HK-2 (cell line): ENCODE results near the gene HAPLN3.

Experiments used
- DNase-seq: peaks from one replicate; pipeline ENCODE4 v3.0.0-alpha.2; 2018; ENCODE audit not compliant: unreplicated experiment

The HAPLN3 gene

DNA sequence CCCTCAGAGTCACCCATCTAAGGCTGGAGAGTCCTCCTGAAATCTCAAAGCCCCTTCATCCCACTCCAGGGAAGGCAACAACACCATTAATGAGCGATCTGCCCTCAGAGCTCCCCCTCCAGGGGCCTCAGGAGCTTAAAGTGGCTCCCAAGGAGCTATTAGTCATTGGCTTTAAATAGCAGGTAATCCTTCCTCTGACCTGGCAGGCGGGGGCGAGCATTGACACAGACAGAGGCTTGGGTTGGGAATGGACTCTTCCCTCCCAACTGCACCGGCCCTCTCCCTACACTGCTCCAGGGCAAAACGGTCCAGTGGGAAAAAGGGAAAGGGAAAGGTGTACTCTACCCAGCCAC is 16.4 kb upstream of the HAPLN3 start:
- peak; percentile 46 for DNase-seq

- no peak for DNase-seq
Measured at GRCh38 chr15:88909956-88910831, 14.8 kb upstream of the HAPLN3 start.

DNA sequence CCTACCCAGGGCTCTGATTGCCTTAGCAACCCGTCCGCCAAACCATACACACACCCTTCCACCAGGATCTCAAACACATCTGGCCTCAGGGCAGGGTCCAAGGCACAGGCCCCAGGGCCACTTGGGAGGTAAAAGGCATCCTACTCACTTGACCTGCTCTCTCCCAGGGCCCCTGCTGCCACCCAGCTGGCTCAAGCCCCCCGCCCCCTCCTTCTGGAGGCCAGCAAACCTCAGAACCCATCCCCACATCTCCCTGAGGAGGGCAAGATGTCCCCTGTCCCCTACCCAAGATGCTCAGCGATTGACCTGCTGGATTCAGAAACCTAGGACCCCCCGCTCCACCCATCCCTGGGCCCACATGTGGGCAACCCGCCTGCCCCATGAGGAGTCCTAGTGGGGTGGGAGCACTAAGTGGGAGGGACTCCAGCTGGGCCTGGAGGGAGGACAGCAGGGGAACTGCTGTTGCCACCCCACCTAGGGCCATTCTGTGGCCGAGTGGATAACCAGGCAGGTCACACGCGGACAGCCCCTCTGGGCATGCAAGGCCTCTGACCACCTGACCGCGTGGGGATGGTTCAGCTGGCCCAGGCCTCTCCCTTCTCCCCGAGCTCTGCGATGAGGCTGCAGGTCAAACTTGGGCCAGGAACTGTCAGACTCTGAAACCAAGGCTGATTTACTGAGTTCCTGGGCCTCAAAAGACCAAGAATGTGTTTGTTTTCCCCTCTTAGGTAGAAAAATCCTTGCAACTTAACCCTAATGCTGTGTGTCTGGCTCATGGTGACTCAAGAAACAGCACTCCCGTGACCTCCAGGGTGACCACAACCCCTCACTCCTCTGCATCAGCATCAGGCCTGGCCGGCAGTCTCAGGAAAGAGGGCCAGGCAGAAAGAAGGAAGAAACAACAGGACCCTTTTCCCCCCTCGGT is 13.6 kb upstream of the HAPLN3 start:
- no peak for DNase-seq

- DNase-seq = no peak
Measured at GRCh38 chr15:88908123-88908522, 12.8 kb upstream of the HAPLN3 start.

GRCh38 chr15:88907111-88907510 is 11.8 kb upstream of the HAPLN3 start:
- no peak for DNase-seq

DNA sequence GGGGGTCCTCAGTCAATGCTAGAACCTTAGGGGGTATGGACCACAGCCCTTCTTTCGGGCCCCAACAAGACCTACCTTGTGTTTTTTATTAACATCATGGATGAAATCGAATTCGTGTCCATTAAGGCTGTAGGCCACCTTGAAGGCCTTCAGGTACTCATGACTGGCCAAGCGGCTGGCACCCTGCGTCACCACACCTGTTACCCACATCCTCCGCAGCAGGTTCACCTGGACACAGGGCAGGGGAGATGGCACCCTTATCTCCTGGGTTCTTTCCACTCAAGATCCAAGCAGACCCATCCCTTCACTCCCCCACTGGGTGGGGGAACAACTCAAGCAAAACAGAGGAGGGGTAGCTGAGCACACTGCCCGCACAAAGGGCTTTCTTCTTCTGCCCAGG is 11.2 kb upstream of the HAPLN3 start:
- DNase-seq = no peak

DNA sequence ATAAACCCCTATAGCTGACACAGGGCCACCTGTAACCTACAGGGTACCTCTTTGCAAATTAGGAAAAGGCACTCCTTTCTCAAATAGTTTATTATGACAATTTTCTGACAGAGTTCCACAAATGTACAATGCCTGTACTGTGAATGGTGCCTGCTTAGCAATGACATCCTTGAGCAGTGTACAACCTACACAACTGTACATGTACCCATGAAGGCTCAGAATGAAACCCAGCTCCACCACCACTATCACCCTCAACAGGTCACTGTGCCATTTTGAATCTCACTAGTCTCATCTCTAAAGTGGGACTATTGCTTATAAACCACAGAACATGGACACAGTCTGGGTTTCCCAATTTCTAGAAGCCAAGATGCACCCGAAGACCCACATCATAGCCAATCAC is 10.8 kb upstream of the HAPLN3 start:
- no peak for DNase-seq

DNA sequence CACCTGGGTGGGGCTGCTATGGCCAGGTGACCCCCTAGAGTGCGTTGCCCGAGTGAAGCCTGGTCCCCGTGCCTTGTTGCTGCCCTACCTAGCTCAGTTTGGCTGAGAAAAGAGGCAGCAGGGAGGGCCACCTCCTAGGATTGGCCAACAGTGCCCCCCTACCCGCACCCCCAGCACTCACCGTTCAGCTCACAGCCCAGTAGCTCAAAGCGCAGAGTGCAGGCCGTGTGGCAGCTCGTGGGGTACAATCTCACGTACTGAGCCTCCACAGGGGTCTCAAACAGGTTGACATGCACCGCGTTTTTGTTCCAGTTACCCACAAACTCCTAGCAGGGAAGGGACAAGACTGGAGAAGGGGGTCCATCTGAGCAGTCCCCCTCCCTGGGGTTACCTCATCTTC is 10.2 kb upstream of the HAPLN3 start:
- DNase-seq = no peak

- DNase-seq = peak; percentile 68
Measured at GRCh38 chr15:88904624-88905327, 9.4 kb upstream of the HAPLN3 start.

GRCh38 chr15:88904257-88904623 is 8.9 kb upstream of the HAPLN3 start:
- DNase-seq = no peak

DNA sequence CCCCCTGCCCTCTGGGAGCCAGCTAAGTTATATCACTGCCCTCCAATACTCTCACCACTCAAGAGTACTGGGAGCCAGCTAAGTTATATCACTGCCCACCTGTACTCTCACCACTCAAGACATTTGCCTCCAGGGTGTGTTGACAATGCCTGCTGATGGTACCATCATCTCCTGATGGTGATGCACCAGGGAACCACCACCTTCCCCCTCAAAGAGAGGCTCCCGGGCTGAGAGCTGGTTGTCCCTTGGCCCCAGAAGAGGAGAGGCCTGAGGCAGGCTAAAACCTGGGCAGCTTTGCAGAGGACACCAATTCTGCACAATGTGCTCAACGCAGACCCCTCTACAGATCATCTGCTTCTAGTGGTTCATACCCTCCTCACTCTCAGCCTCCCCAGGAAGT is 7.5 kb upstream of the HAPLN3 start:
- no peak for DNase-seq

- no peak for DNase-seq
Measured at GRCh38 chr15:88902221-88902835, 7.0 kb upstream of the HAPLN3 start.

DNA sequence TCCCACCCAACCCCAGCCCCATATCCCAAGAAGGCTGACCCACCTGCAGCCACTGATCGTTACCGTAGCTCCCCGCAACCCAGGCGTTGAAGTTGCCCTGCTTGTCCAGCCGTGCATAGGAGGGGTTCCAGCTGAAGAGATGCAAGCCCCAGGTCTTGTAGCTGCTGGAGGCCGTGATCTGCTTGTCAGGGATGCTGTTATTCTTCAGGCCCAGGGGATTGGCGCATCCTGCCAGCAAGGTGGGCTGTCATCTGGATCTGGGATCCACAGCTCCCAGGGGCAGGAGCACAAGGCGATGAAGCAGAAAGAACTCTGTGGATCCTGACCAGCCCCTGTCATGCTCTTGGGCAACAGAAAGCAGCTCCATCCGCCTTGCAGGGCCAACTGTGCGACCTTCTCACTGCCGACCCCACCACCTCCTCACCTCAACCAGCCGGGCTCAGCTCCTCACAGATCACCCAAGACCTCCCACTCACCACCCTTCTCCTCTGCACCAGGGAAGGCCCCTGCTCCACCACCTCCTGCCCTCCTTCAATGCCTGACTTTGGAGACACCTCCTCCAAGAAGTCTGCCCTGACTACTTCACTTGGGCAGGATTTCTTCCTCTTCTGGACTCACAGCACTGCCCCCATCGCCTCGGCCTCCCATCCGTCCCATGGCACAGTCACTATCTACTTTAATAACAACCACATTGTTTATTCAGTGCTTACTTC is 6.3 kb upstream of the HAPLN3 start:
- DNase-seq = no peak

- DNase-seq = no peak
Measured at GRCh38 chr15:88900982-88901418, 5.7 kb upstream of the HAPLN3 start.

DNA sequence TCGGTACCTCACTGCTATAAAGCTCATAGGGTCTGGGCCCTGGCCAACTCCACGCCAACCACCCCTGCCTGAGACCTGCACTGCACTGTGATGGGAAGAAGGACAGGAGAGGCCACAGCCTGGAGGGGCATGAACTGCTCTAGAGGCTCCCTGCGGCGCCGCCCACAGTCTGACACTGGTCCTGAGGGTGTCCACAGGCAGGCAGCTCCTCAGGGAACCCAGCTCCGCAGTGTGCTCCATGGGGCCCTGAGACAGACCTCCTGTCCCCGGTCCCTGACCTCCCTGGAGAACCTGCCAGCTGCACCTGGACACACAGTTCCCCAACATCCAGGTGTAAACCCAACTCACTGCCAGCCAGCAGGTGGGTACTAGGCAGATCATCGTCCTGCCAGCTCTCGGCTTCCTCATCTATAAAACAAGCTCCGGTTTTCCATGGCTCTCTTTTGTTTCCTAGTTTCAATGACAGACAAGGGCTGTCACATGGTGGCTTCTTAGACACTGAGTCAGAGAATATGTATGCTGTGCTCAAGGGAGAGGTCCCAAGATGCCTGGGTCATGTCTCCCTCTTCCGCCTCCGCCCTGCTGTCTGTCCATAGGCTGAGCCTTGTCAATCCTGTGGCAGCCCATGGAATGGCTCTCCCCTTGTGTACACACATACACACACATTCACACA is 5.1 kb upstream of the HAPLN3 start:
- DNase-seq = peak; percentile 37

DNA sequence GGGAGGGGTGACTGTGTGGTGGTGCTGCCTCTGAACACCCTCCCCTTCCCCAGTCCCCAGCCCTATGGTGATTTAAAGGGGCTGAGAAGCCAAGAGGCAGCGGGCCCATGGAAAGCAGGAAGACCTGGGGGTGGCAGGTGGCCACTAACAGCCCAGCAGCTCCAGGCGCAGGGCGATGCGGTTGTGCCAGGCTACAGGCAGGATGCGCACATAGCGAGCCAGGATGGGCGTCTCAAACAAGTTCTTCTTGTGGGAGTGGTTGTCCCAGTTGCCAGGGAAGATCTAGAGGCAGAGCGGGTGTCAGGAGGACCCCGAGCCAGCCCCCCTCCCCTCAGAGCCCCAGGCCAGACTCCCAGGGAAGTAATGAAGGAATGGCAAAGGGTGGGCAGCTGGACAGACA is 3.9 kb upstream of the HAPLN3 start:
- DNase-seq = no peak

DNA sequence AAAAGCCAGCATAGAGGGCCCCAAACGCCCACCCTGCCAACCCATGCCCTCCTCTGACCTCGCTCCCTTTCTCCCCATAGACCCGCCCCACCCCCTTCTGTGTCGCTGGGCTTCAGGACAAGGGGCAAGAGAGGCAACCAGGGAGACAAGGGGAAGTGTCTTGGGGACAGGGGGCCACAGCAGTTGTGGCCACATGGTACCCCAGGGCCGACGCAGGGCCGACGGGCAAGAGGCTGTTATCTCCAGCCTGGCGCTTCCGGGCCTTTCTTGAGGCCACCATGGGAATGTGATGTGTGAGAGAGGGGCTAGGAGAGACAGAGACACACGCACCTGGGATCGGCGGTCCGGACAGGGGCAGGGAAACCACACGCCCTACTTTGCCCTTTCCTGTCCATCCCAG is 3.4 kb upstream of the HAPLN3 start:
- no peak for DNase-seq

DNA sequence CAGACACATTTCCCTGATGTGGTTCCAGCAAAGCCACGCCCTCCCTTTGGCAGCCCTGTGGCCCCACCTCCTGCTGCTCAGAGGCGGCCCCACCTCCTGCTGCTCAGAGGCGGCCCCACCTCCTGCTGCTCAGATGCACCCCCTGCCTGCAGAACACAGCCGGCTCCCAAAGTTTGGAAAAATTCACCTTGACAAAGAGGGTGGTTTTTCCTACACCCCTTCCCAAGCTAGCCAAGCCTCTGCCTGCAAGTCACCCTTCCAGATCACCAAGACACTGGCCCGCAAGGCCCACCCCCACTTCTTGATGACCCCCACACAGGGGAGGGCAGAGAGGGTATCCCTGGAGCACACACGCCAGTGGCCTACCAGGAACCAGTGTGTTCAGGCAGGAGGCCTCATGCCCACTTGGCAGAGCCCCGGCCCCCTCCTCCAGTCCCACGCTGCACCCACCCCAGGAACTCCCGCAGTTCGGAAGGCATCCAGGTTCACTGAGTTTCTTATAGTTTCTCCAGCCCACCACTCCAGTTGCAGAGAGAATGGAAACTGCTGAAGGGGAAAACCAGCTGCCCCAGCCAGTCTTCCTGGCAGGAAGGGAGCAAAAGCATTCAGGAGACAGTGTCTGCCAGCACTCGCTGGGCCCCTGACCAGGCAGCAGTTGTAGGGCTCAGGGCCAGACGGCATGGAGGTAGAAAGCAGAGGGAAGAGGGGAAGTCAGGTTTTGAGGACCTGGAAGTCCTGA is 2.3 kb upstream of the HAPLN3 start:
- peak; percentile 64 for DNase-seq

GRCh38 chr15:88897142-88897455 is 1.8 kb upstream of the HAPLN3 start:
- no peak for DNase-seq
